RWPE1 (cell line): ENCODE measurements around the gene SOX11.
"Not testable (repeated sequence)": the region's sequence is repeated elsewhere in the genome, so short reads cannot be mapped to it uniquely, and the experiment has no call there.

ENCODE experiments used
- CTCF ChIA-PET: fragments of 350-600 bp; sonication (Branson Sonifier 250); formaldehyde crosslinking; extraction: SDS; loops from one replicate; lab custom pipeline; 2021; lab: Yijun Ruan, JAX
- POLR2A ChIA-PET: fragments of 400-600 bp; formaldehyde crosslinking; extraction: SDS; loops from one replicate; lab custom pipeline; 2020; ENCODE audit warnings: antibody characterized with exemption; ENCODE audit not compliant: low non-redundant PET; lab: Yijun Ruan, JAX
- DNase-seq: peaks from one replicate; pipeline ENCODE4 v3.0.0; 2012; ENCODE audit warnings: low spot score
- H3K27ac ChIP-seq: fragments of 450-650 bp; 2 replicates; pipeline ENCODE4 v1.5.1; 2017
- CTCF ChIP-seq: fragments of 450-650 bp; conservative IDR thresholded peaks from 2 replicates; pipeline ENCODE4 v1.5.1; 2017; ENCODE audit warnings: low read depth, mild to moderate bottlenecking

Gene SOX11

GRCh38 chr2:5666798-5667197 is 25.4 kb upstream of the SOX11 start:
- ChIA-PET CTCF (no interaction called here), POLR2A (no interaction called here)
- no peak for DNase-seq
- no peak for TF ChIP-seq CTCF
- H3K27ac ChIP-seq: no peak overlapping the region

GRCh38 chr2:5667655-5668054 is 24.5 kb upstream of the SOX11 start:
- DNase-seq, POLR2A ChIA-PET, H3K27ac ChIP-seq, CTCF ChIA-PET: not testable (repeated sequence)

GRCh38 chr2:5668682-5669250 is 23.4 kb upstream of the SOX11 start:
- H3K27ac ChIP-seq: no peak overlapping the region
- ChIA-PET POLR2A (no interaction called here), CTCF (no interaction called here)
- DNase-seq: no peak
- TF ChIP-seq CTCF: no peak

GRCh38 chr2:5672749-5673144 is 19.4 kb upstream of the SOX11 start:
- DNase-seq: no peak
- ChIA-PET POLR2A (no interaction called here), CTCF (no interaction called here)
- no peak for TF ChIP-seq CTCF
- no peak overlapping the region for H3K27ac ChIP-seq

GRCh38 chr2:5673145-5674025 is 18.8 kb upstream of the SOX11 start:
- ChIA-PET POLR2A (no interaction called here), CTCF (no interaction called here)
- TF ChIP-seq CTCF: no peak
- DNase-seq: no peak
- no peak overlapping the region for H3K27ac ChIP-seq

DNA sequence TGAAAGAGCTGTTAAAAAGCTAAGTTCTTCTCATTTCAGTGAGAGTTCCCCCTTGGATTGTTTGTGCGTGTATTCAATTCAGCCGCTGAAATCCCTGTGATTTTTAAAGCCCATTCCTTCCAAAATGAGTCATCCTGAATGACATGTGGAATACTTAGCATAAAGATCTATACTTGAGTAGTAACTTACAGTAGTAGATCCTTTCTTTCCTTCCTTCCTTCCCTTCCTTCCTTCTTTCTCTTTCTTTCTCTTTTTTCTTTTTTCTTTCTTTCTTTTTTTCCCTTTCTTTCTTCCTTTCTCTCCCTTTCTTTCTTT is 18.2 kb upstream of the SOX11 start:
- ChIA-PET CTCF (no interaction called here), POLR2A (no interaction called here)
- no peak for DNase-seq
- no peak overlapping the region for H3K27ac ChIP-seq
- TF ChIP-seq CTCF: no peak

- no peak for DNase-seq
- no peak for TF ChIP-seq CTCF
- H3K27ac ChIP-seq: no peak overlapping the region
- ChIA-PET CTCF (interaction anchor here (0.5 kb wide), 1 partner anchor 11 kb away, joined by 3 read pairs; no protein-coding TSS in a partner anchor), POLR2A (no interaction called here)
Observed at GRCh38 chr2:5677133-5677532, 15.1 kb upstream of the SOX11 start.
